HK-2 (cell line): Measurements from ENCODE around the gene SNX20.

Experiments
- DNase-seq: peaks from one replicate; pipeline ENCODE4 v3.0.0-alpha.2; 2018; ENCODE audit not compliant: unreplicated experiment

Gene SNX20

DNA sequence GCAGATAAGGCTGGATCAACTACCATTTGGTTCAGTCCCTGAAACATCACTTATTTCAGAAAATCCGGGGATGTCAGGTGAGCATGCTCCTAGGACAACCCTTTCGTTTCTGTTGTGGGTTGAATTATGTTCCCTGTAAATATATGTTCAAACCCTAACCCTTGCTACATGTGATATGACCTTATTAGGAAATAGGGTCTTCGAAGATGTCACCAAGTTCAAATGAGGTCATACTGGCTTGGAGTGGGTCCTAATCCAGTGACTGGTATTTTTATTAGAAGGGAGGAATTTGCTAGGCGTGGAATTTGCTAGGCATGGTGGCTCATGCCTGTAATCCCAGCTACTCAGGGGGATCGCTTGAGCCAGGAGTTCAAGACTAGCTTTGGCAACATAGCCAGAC, 21.3 kb downstream of the SNX20 start:
- no peak for DNase-seq

DNA sequence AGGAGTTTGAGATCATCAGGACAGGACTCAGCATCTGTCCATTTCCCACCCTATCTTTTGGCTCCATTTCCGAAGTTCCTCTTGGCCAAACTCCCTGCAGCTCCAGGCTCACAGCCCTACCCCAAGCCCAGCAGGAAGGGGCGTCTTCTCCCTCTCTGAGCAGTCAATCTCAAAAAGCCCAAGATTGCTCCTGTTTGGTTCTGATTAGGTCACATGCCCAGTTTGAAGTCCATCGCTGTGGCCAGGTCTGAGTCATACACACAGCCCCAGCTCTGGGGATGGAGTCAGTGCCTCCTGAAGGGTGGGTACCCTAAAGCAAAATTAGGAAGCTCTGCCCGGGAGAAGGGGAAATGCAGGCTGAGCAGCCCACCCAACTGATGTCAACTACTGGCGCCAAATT, 23.9 kb downstream of the SNX20 start:
- DNase-seq = no peak

DNA sequence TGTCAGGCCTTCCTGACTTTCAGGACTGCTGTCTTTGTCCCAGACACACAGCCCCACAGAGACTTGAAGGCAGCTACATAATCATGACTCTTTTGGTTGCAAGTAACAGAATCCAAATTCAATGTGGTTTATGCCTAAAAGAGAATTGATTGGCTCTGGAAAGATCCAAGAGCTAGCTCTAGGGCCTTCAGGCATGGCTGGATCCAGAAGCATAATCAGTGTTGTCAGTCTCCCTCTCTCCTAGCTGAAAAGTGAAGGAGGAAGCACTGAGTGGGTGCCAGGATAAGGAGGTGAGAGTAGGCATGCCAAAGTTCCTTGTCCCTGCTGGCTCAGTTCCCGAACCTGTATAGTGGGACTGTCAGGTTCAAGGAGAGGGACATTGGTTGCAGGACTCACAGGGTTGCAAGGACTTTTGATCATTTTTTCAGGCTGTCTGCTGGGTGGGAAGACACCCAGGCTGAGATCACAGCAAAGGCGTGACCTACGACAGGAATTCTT, 25.5 kb downstream of the SNX20 start:
- no peak for DNase-seq

DNA sequence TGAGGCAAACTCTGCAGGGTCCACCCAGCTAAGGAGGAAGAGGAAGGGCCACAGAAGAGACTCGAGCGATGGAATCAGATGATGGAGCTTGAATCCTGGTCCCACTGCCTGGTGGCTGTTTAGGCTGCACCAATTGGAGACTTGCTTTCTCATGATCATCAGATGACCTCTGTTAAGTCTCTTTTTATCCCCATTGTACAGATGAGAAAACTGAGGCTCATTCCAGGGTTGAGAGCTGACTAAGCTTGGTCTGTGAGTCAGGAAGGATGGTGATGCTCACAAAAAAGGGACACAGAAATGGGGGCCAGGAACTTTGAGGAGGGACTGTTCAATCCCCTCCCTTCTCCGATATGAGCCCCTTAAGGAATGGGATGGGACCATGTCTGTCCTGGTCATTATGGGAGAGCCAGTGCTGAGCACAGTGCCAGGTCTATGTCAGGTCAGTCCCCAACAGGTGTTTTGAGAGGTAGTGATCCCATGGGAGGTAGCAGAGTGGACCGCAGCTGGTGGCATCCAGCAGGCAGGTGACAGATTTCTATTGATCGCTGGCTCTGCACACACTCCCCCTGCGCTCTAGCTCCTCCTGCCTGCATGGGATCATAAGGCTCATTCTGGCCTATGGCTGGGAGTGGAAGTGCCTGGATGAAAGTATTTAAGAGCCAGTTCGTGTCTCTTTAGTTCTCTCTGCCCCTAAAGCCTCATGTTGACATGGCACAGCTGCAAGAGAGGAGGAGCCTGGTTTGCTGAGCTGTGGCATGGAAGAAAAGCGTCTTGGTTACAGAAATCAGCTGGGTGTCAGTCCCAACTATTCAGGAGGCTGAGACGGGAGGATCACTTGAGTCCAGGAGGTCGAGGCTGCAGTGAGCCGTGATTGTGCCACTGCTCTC, 27.2 kb downstream of the SNX20 start:
- DNase-seq = no peak

DNA sequence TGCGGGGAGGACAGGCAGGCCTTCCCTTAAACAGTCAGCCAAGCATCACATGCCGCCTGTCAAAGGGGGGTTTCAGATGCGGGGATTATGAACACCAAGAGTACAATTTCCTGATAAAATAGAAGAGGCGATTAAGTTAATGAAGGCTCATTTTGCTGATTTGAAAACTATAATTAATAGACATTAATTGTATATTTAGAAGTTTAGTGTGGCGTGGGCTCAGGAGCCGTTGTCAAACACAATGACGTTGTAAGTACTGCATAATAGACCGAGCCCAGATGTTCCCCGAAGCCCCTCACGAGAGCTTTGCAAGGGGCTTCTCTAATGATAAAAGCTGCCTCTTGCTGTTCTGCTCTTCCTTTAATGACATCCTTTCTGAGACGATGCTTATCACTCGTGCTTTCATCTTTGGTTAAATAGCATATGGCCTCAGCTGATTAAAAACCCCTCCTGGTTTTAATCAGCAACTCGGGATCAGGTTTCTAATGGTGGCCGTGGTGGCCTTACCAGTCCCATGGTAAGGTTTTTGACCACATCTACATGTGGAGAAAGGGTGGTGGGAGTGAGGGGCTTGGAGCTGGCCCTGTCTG, 28.2 kb downstream of the SNX20 start:
- no peak for DNase-seq

DNA sequence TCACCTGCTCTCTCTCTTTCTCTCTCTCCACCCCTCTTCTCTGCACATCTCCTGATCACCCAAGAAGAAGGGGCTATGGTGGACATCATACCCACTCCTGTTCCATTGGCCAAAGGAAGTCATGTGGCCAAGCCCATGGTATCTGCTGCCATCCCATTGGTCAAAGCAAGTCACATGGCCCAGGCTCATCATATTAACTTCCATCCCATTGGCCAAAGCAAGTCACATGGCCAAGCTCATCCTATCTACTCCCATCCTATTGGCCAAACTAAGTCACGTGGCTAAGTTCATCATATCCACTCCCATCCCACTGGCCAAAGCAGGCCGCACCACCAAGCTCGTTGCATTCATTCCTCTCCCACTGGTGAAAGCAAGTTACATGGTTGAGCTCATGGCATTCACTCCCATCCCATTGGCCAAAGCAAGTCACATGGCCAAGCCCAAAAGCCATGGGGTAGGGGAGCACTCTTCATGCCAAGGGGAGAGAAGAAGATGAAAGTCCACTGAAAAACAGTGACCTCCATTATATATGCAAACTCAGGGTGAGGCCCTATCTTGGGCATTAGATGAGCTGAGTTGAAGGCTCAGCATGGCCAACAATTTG, 29.2 kb downstream of the SNX20 start:
- no peak for DNase-seq

DNA sequence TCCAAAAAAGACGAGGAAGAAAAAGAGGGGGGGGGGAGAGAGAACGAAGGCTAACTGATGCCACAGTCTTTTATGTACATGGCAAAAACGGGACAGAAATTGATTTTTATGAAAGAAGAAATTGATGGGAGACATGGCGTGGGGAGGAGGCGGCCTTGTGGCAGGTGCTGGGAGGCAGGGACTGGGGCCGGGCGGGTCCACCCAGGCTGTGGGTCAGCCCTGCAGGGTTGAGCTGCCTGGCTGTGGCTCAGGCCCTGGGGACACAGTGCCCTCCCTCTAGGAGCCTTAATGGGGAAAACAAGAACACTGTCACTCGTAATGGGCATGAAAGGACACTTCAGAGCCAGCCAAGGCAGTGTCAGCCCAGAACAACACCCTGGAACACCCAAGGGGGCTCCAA, 34.8 kb downstream of the SNX20 start:
- DNase-seq = no peak

DNA sequence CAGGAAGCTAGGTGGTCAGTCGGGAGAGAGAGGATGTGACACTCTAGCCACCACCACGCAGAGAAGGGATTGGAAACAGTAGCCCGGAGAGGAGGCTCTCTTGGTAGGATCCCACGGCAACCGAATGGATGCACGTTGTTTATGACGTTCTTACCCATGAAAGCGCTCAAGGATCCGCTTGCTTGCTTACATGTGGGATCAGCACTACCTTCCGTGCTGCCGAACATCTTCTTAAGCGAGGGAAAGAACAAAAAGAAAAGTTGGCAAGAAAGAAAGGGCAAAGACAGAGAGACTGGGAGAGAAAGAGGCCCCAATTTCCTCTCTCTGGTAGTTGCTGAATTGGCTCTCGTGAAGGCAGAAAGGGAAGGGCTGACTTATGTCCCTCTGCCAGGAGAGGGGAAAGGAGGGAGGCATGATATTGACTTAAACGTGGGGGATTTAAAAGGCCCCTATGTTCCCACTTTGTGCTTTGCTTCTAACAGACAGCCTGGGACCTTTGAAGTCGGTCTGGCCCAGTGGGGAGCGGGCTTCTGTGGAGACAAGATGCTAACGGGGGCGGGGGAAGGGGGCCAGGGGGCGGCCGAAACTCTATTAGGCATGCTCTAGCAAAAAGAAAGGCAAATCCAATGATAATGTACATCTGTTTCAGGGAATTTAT, 35.4 kb downstream of the SNX20 start:
- DNase-seq = no peak

DNA sequence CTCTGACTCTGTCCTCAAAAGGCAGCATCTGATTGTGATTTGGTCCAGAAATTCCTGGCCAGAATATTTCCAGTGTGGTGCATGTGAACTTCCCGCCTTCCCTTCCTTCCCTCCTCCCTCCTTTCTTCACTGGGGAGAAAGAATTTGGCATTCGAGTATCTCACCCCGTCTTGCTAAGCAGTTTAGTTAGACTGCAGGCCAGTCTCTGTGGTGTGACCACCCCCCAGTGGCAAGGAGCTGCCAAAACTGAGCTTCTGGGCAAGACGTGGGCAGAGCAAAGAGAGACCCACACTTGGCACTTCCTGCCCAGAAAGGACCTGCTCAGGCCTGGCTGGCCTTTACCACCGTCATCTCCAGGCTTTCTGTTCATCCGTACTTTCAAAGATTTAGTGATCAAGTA, 36.4 kb downstream of the SNX20 start:
- DNase-seq = peak; percentile 13

DNA sequence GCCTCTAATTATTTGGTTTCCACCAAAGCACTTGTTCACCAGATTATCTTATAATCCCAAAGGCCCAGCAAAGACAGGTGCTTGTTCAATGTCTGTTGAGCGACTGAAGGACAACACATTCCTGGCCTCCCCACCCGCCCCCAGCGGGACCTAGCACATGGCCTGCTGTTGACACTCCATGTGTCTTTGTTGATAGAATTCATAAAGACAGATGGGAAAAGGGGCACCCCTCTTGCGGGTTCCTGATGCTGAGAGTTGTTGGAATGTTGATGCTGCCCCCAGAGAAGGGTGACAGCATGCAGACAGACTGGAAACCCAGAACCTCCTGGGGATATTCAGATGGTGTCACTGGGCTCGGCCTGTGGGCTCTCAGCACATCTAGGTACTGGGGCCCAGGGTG, 36.9 kb downstream of the SNX20 start:
- no peak for DNase-seq

DNA sequence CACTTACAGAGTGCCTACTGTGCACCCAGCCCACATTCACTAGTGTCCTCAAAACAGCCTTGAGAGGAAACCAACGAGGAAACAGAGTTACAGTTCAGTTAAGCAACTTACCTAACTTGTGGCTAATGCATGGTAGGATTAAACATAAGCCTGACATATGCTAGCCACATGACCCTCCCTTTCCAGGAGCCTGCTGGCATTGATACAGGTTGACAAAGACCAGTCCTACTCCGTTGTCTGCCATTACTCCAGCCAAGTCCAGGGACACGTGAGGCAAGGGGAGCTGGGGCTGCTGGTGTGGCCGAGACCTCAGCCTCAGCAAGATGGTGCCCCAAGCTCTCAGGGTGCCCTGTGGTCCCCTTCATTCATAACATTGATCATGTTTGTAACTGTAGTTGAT, 37.9 kb downstream of the SNX20 start:
- no peak for DNase-seq

DNA sequence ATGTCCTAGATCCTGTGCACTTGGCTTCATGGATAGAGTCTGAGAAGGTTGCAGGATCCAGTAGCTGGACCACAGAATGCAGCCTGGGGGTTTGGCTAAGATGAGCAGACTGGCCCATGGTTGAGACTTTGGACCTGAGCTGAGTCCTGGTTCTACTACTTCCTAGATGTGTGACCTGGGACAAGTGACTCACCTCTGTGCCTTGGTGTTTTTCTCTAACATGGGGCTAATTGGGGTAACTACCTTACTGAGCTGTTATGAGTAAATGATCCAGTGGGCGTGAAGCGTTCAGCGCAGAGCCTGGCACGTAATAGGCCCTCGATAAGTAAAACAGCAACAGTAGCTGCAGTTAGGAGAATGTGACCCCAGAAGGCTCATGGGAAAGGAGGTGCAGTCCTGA, 38.8 kb downstream of the SNX20 start:
- no peak for DNase-seq

DNA sequence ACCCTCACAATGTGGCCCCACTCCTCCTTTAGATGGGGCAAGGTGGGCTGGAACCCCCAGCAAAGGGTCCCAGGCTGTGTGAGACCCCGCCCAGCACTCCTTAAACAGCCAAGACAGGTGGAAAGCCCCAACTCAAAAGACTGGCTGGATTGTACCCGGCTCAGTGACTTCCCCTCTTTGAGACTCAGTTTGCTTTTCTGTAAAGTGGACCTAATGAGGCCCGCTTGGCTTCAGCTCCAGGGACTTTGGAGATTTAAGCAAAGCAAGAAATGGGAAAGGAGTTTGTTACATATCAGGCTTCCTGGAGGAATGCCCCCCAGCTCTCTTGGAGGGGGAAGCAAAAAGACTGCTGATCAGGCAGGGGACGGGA, 39.3 kb downstream of the SNX20 start:
- no peak for DNase-seq

DNA sequence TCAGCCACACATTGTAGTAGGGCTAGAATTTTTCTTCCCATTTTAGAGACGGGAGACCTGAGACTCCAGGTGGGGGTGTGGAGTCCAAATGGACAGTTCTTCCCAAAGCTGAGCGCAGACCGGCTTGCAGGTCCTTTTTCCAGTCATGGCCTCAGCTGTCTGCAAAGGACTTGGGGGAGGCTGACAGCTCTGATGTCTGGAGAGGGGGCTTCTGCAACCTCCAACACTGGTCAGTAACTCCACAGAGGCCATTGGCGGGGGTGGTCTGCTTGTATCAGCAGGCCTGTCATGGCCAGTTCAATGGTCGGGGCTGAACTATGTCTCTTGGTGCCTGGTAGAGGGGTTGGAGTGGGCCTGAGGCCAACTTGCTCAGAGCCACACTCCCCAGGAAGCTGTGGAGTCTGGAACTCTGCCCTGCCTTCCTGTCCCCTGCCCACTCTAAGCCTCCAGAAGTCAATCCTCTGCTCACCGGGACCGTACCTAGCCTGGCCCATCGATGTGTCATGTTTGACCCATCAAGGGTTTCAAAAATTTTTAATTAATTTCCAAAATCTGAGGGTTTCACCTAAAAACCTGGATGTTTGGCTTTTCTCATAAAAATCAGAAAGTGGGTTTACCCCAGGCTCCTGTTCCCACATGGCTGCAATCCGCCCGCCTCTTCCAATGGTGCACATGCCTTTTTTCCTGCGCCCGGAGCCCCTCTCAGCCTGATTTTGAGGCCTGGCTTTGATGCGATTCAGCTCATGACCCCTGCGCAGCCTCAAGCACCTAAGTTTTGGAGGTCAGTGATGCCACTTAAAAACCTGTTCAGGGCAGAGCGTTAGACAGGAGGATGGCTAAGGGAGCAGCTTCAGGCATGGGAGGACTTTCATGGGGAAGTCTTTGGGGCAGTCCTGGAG, 39.9 kb downstream of the SNX20 start:
- DNase-seq = no peak

DNA sequence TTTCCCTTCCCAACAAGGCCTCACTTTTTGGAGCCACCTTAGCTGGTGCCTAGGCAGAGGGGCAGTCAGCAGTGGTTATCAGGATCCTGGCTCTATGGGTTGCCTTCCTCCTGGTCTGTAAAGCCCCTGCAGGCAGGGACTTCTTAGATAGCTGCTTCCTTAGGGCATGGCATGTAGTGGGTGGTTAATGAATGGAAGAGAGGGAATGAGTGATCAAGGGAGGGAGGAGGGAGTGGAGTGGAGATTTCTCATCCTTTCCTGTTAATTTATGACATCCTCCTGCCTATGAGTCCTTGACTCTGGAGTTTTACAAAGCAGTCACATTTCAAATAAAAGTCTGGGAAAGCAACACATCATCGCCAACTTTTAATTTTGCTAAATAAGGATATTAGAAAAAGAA, 40.7 kb downstream of the SNX20 start:
- peak; percentile 14 for DNase-seq

DNA sequence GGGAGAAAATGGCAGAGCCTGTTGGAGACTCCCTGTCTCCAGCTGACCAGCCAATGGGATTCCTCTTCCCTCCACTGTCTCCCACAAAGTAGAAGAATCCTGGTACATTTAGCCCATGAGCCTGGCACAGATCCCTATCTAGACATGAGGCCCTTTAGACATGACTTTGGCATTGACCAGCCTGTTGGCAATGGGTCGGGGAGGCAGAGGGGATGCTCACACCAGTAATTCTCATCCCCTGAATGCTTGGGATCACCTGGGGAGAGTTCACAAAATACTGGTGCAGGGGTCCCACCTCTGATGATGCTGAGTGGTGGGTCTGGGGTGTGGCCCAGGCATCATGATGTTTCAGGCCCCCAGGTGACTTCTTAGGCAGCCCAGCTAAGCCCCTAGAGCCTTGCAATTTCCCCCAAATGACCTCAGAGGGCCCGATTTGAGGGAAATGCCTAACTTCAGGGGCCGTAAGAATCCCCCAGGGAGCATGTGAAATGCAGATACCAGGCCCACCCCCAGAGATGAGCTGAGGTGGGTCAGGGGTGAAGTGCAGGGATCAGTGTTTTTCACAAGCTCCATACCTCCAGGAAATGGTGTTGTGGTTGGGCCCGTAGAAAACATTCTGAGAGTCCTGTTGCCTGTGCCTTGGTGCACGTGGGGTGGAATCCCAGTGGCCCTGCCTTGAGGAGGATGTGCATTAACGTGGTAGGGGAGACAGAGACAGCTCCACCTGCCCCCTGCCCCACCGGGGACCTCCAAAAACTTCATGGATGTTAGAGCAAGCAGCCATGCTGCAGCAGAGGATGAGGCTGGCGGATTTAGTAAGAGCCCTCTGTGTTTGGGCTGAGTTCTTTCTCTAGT, 42.1 kb downstream of the SNX20 start:
- no peak for DNase-seq

DNA sequence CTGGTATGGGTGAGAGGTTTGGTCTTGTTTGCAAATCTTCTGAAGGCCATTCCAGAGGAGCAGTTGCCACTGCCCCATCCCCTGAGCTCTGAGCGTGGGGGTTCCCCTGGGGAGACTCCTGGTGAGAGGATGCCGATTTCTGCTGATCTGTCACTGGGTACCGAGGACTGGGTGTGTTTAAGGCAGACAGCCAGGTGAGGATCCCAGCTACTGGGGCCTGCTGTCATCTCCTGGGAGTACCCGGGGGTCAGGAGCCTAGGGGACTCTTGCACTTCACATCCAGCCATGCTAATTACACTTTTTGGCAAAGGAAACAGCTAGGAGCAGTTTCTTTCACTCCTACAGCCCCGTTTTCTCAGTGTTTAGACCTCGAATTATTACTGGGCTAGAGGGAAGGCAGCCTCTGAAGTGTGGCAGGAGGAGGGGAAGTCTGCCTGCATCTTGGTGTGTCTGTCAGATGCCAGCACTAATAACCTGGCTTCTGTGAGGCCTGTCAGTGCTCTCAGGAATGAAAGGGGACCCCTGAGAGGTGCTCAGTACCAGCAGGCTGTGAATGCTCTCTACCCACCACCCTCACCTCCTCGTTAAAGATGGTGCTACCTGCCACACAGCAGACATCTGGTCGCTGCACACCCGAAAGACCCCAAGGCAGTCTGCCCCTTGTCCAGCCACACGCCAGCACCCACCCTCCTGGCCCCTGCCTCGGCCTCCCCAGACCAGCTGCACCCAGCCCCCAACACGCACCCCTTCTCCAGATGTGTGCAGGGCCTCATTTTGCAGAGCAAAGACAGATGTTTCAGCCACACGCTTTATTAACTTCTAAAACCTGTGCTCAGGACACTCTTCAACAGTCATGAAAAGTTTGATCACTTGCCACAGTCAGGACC, 43.2 kb downstream of the SNX20 start:
- DNase-seq = no peak

DNA sequence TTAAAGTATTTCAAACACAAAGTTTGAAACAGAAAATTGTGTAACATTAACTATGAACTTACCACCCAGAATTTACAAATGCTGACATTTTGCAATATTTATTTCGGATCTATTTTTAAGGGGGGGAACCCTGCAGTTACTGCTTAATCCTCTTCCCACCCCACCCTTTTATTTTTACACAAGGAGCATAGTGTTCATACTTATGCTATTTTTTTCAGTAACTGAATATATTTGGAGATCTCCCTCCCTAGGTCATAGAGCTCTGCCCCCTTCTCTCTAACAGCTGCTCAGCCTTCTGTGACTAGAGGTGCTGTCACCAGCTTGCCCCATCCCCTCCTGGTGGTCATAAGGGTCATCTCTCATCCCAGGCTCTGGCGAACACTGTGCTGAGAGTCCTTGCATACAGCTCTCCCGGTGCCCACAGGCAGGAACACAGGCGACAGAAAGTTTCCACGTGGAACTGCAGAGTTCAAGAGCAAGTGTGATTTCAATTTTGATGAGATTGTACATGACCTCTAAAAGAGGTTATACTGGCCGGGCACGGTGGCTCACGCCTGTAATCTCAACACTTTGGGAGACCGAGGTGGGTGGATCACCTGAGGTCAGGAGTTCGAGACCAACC, 44.2 kb downstream of the SNX20 start:
- DNase-seq = no peak
